Measurements from ENCODE around the gene FTO. TPM values are rescaled to one million over a fixed set of nuclear protein-coding genes. Genes with fewer than 3 reads are reported as not detected.

FTO gene
- total RNA-seq, 2 donors from 2014 or later = 38.6 to 40.8 TPM

GRCh38 chr16:54102888-54103866 lies 399.2 kb downstream of the FTO start:
- intact Hi-C loops (cut with DNase I, micrococcal nuclease) = no loop called here
- ATAC-seq = no peak

GRCh38 chr16:54106057-54106456 lies 402.1 kb downstream of the FTO start:
- DNase-seq = no peak
- intact Hi-C loops (cut with DNase I, micrococcal nuclease) = no loop called here

More at GRCh38 chr16:54102888-54103866, 399.2 kb downstream of the FTO start:
- DNase-seq = no peak

GRCh38 chr16:54107583-54108202 lies 403.7 kb downstream of the FTO start:
- ATAC-seq (no peak), DNase-seq (no peak)
- intact Hi-C loops (cut with DNase I, micrococcal nuclease) = no loop called here

More at GRCh38 chr16:54106057-54106456, 402.1 kb downstream of the FTO start:
- ATAC-seq = no peak

- DNase-seq (no peak), ATAC-seq (no peak)
- intact Hi-C loops (cut with DNase I, micrococcal nuclease) = no loop called here
These were observed 406.3 kb downstream of the FTO start for GRCh38 chr16:54110016-54110981.

GRCh38 chr16:54112451-54113206 lies 408.7 kb downstream of the FTO start:
- DNase-seq (no peak), ATAC-seq (no peak)
- intact Hi-C loops (cut with DNase I, micrococcal nuclease) = no loop called here

- ATAC-seq (no peak), DNase-seq (no peak)
- intact Hi-C loops (cut with DNase I, micrococcal nuclease) = no loop called here
These were observed 411.6 kb downstream of the FTO start for GRCh38 chr16:54115558-54115957.

GRCh38 chr16:54116124-54116655 lies 412.2 kb downstream of the FTO start:
- no peak for DNase-seq
- intact Hi-C loops (cut with DNase I, micrococcal nuclease) = no loop called here
- ATAC-seq = no peak

- intact Hi-C loops (cut with DNase I, micrococcal nuclease) = no loop called here
- no peak for ATAC-seq
- DNase-seq = no peak
These were observed 414.9 kb downstream of the FTO start for GRCh38 chr16:54118846-54119245.

GRCh38 chr16:54120846-54121480 lies 417.0 kb downstream of the FTO start:
- DNase-seq (no peak), ATAC-seq (no peak)
- intact Hi-C loops (cut with DNase I, micrococcal nuclease) = no loop called here

GRCh38 chr16:54121539-54122295 lies 417.8 kb downstream of the FTO start:
- intact Hi-C loops (cut with DNase I, micrococcal nuclease) = no loop called here

GRCh38 chr16:54123766-54124165 lies 419.8 kb downstream of the FTO start:
- intact Hi-C loops (cut with DNase I, micrococcal nuclease) = no loop called here
- DNase-seq = no peak
- ATAC-seq = no peak

More at GRCh38 chr16:54121539-54122295, 417.8 kb downstream of the FTO start:
- no peak for DNase-seq
- ATAC-seq = no peak

- intact Hi-C loops (cut with DNase I, micrococcal nuclease) = no loop called here
- DNase-seq (no peak), ATAC-seq (no peak)
These were observed 422.0 kb downstream of the FTO start for GRCh38 chr16:54125751-54126655.

GRCh38 chr16:54126907-54127306 lies 423.0 kb downstream of the FTO start:
- intact Hi-C loops (cut with DNase I, micrococcal nuclease) = no loop called here
- DNase-seq (no peak), ATAC-seq (no peak)

GRCh38 chr16:54128629-54129234 lies 424.8 kb downstream of the FTO start:
- ATAC-seq (no peak), DNase-seq (no peak)
- intact Hi-C loops (cut with DNase I, micrococcal nuclease) = no loop called here

- intact Hi-C loops (cut with DNase I, micrococcal nuclease) = no loop called here
- no peak for DNase-seq
- ATAC-seq = no peak
These were observed 425.9 kb downstream of the FTO start for GRCh38 chr16:54129810-54130209.

All from left colon (tissue), 2 donors.